ENCODE results near the gene SKIC2.
A peak's percentile ranks its signal among the peaks of the same experiment; 100 is the strongest.
"Not testable (repeated sequence)": the region's sequence is repeated elsewhere in the genome, so short reads cannot be mapped to it uniquely, and the experiment has no call there.

The SKIC2 gene

GRCh38 chr6:32005538-32005880 lies 46.5 kb downstream of the SKIC2 start:
- not testable (repeated sequence) for DNase-seq

GRCh38 chr6:32005991-32006529 lies 47.1 kb downstream of the SKIC2 start:
- DNase-seq, result not testable (repeated sequence)

GRCh38 chr6:32007086-32007485 lies 48.1 kb downstream of the SKIC2 start:
- DNase-seq, result not testable (repeated sequence)

GRCh38 chr6:32008037-32008436 lies 49.1 kb downstream of the SKIC2 start:
- DNase-seq, result not testable (repeated sequence)

GRCh38 chr6:32008616-32009015 lies 49.6 kb downstream of the SKIC2 start:
- DNase-seq, result not testable (repeated sequence)

GRCh38 chr6:32009537-32009936 lies 50.6 kb downstream of the SKIC2 start:
- peak in 1 of 2 donors; percentile 13 for DNase-seq

- DNase-seq, result peak in 1 of 2 donors; percentile 17
These were observed 52.0 kb downstream of the SKIC2 start for GRCh38 chr6:32010856-32011530.

GRCh38 chr6:32012941-32013617 lies 54.1 kb downstream of the SKIC2 start:
- peak in 1 of 2 donors; percentile 16 for DNase-seq

- DNase-seq, result not testable (repeated sequence)
These were observed 54.8 kb downstream of the SKIC2 start for GRCh38 chr6:32013738-32014137.

- not testable (repeated sequence) for DNase-seq
These were observed 55.6 kb downstream of the SKIC2 start, which contains the start of gene C4B for GRCh38 chr6:32014547-32014946. C4B (plus strand) TSS chr6:32014795; CDS start chr6:32014846, 51 bp downstream.

Measured in stimulated activated CD4-positive, alpha-beta T cell treated with anti-CD3 and anti-CD28 coated beads, Interleukin-2, amount 100 ng/mL, for 24 hours (primary cell).